ENCODE measurements around the gene KCNG2. TPM values are rescaled to one million over a fixed set of nuclear protein-coding genes. Genes with fewer than 3 reads are reported as not detected.

Gene KCNG2
- total RNA-seq, 4 donors from 2014 or later = 0.41 to 6.7 TPM; not detected in 2

GRCh38 chr18:79794846-79795245 lies 2.9 kb upstream of the KCNG2 start:
- Histone ChIP-seq H3K9me3 (no peaks in the 10 kb centered on the region), H3K4me1 (peaks cover 7 to 19% (median 17%) of the 10 kb centered on the region in 4 donors), H3K4me3 (no peak overlapping the region), H3K36me3 (no peaks in the 10 kb centered on the region), H3K27ac (no peak overlapping the region), H3K27me3 (peaks cover 53% of the 10 kb centered on the region)
- in situ Hi-C loops (cut with MboI; ENCODE audit: low pct_ligation_motif_present in 1 of 4, low pct_unique_long_range_greater_than_20kb in 1 of 4, low sequenced_read_pairs in 3 of 4) (no loop called here), intact Hi-C loops (cut with DNase I; ENCODE audit: low total_unique reads) (no loop called here)
- no peak for TF ChIP-seq CTCF (IDR thresholded peaks at IDR 0.05)
- TF ChIP-seq POLR2AphosphoS5 (IDR thresholded peaks at IDR 0.05) = no peak
- no peak for TF ChIP-seq EP300 (IDR thresholded peaks at IDR 0.05; ENCODE audit: low read depth)
- no peak for TF ChIP-seq POLR2A (IDR thresholded peaks at IDR 0.05)
- 86 to 91% methylated on average over 1 to 17 of the region's 17 CpGs for WGBS, 2 donors (ENCODE audit: low coverage in 1 of 2)
- no peak for DNase-seq

- no peak for TF ChIP-seq CTCF (IDR thresholded peaks at IDR 0.05)
- no peak for TF ChIP-seq EP300 (IDR thresholded peaks at IDR 0.05; ENCODE audit: low read depth)
- TF ChIP-seq POLR2A (IDR thresholded peaks at IDR 0.05) = no peak
- TF ChIP-seq POLR2AphosphoS5 (IDR thresholded peaks at IDR 0.05) = no peak
- in situ Hi-C loops (cut with MboI; ENCODE audit: low pct_ligation_motif_present in 1 of 4, low pct_unique_long_range_greater_than_20kb in 1 of 4, low sequenced_read_pairs in 3 of 4) (no loop called here), intact Hi-C loops (cut with DNase I; ENCODE audit: low total_unique reads) (no loop called here)
- Histone ChIP-seq H3K4me1 (peaks cover 7 to 19% (median 17%) of the 10 kb centered on the region in 4 donors), H3K9me3 (no peaks in the 10 kb centered on the region), H3K27ac (no peak overlapping the region), H3K36me3 (no peaks in the 10 kb centered on the region), H3K4me3 (no peak overlapping the region), H3K27me3 (peaks cover 51% of the 10 kb centered on the region)
- no peak for DNase-seq
- 81 to 82% methylated on average over 16 to 19 of the region's 19 CpGs for WGBS, 2 donors (ENCODE audit: low coverage in 1 of 2)
Observed at GRCh38 chr18:79795446-79795845, 2.3 kb upstream of the KCNG2 start.

GRCh38 chr18:79796016-79796415 lies 1.7 kb upstream of the KCNG2 start:
- in situ Hi-C loops (cut with MboI; ENCODE audit: low pct_ligation_motif_present in 1 of 4, low pct_unique_long_range_greater_than_20kb in 1 of 4, low sequenced_read_pairs in 3 of 4) = no loop called here

More at GRCh38 chr18:79796016-79796415, 1.7 kb upstream of the KCNG2 start:
- Histone ChIP-seq H3K4me3 (no peak overlapping the region), H3K9me3 (no peaks in the 10 kb centered on the region), H3K4me1 (peaks cover 7 to 19% (median 17%) of the 10 kb centered on the region in 4 donors), H3K36me3 (no peaks in the 10 kb centered on the region), H3K27ac (no peak overlapping the region), H3K27me3 (peaks cover 49% of the 10 kb centered on the region)
- WGBS, 2 donors (ENCODE audit: low coverage in 1 of 2) = 17 to 46% methylated on average over 2 to 7 of the region's 7 CpGs
- TF ChIP-seq POLR2A (IDR thresholded peaks at IDR 0.05) = no peak
- no peak for TF ChIP-seq CTCF (IDR thresholded peaks at IDR 0.05)
- TF ChIP-seq POLR2AphosphoS5 (IDR thresholded peaks at IDR 0.05) = no peak
- no peak for TF ChIP-seq EP300 (IDR thresholded peaks at IDR 0.05; ENCODE audit: low read depth)
- intact Hi-C loops (cut with DNase I; ENCODE audit: low total_unique reads) = no loop called here
- no peak for DNase-seq

Measured in transverse colon (tissue), 4 donors.